ENCODE results near the gene SMPD3.

DNA sequence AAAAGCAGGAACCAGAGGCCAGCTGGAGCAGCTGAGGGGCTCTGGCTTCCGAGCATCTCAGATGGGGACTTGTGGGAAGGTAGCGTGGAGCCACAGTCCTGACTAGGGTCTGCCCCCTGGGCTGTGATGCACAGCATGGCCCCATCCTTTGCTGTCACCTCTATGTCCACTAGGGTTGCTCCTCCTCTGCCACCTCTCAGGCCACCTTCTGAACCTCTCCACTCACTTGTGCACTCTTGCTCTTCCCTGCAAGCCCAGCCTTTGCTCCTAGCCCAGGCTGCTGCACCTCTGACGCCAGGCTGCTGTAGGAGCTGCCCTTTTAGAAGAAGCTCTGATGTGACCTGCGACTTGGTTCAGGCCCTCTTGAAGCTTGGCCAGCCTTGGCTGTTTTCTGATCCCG is 24.3 kb upstream of the SMPD3 start:
- TF ChIP-seq, protein P1, sequence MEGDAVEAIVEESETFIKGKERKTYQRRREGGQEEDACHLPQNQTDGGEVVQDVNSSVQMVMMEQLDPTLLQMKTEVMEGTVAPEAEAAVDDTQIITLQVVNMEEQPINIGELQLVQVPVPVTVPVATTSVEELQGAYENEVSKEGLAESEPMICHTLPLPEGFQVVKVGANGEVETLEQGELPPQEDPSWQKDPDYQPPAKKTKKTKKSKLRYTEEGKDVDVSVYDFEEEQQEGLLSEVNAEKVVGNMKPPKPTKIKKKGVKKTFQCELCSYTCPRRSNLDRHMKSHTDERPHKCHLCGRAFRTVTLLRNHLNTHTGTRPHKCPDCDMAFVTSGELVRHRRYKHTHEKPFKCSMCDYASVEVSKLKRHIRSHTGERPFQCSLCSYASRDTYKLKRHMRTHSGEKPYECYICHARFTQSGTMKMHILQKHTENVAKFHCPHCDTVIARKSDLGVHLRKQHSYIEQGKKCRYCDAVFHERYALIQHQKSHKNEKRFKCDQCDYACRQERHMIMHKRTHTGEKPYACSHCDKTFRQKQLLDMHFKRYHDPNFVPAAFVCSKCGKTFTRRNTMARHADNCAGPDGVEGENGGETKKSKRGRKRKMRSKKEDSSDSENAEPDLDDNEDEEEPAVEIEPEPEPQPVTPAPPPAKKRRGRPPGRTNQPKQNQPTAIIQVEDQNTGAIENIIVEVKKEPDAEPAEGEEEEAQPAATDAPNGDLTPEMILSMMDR (IDR thresholded peaks at IDR 0.05) = no peak
- TF ChIP-seq NFE2L2 (conservative IDR thresholded peaks at IDR 0.05; ENCODE audit: low read length) = no peak
- TF ChIP-seq, protein P2, sequence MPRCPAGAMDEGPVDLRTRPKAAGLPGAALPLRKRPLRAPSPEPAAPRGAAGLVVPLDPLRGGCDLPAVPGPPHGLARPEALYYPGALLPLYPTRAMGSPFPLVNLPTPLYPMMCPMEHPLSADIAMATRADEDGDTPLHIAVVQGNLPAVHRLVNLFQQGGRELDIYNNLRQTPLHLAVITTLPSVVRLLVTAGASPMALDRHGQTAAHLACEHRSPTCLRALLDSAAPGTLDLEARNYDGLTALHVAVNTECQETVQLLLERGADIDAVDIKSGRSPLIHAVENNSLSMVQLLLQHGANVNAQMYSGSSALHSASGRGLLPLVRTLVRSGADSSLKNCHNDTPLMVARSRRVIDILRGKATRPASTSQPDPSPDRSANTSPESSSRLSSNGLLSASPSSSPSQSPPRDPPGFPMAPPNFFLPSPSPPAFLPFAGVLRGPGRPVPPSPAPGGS (IDR thresholded peaks at IDR 0.05) = no peak
- TF ChIP-seq BHLHE40 (IDR thresholded peaks at IDR 0.05; ENCODE audit: low read depth, low read length) = no peak
- TF ChIP-seq, protein P3, sequence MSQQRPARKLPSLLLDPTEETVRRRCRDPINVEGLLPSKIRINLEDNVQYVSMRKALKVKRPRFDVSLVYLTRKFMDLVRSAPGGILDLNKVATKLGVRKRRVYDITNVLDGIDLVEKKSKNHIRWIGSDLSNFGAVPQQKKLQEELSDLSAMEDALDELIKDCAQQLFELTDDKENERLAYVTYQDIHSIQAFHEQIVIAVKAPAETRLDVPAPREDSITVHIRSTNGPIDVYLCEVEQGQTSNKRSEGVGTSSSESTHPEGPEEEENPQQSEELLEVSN (IDR thresholded peaks at IDR 0.05; ENCODE audit: borderline replicate concordance, low read depth) = no peak
- TF ChIP-seq MYC (IDR thresholded peaks at IDR 0.05; ENCODE audit: borderline replicate concordance, low read length) = no peak
- TF ChIP-seq RNF2 (IDR thresholded peaks at IDR 0.05; ENCODE audit: borderline replicate concordance, low read depth) = no peak
- no peak for TF ChIP-seq RAD21 (conservative IDR thresholded peaks at IDR 0.05 in 1 of 2, IDR thresholded peaks at IDR 0.05 in 1 of 2)
